IMR-90 (cell line): Measurements from ENCODE around the gene ANXA8. TPM values are rescaled to one million over a fixed set of nuclear protein-coding genes. Genes with fewer than 3 reads are reported as not detected.
"Not testable (repeated sequence)": the region's sequence is repeated elsewhere in the genome, so short reads cannot be mapped to it uniquely, and the experiment has no call there.

ENCODE experiments used
- ATAC-seq: fragments of 200-7000 bp; cut with Tn5 transposase; 2 replicates; pipeline ENCODE4 v1.9.1; 2020; ENCODE audit warnings: low read depth, mild to moderate bottlenecking, moderate library complexity
- BruUV-seq: library from RNA; stranded (reverse); fragments of 400-500 nt; replicated peaks from 2 replicates; lab custom pipeline; 2021; lab: Mats Ljungman, UMichigan
- CTCF ChIA-PET: fragments of 300-600 bp; formaldehyde crosslinking; extraction: SDS; loops from one replicate; lab custom pipeline; 2021; ENCODE audit warnings: antibody characterized with exemption; lab: Yijun Ruan, JAX
- POLR2A ChIA-PET: fragments of 300-600 bp; sonication (Branson Sonifier 250); formaldehyde crosslinking; loops from one replicate; lab custom pipeline; 2022; ENCODE audit warnings: antibody characterized with exemption; ENCODE audit not compliant: unreplicated experiment; lab: Charles Lee
- DNase-seq: peaks from one replicate; pipeline ENCODE4 v3.0.0; 2013
- H2AFZ ChIP-seq: replicated peaks from 2 replicates; pipeline ENCODE3; 2013; ENCODE audit warnings: low read length, mild to moderate bottlenecking; ENCODE audit not compliant: poor library complexity
- H2AK5ac ChIP-seq: 2 replicates; pipeline ENCODE4 v1.6.1; 2013; ENCODE audit warnings: low read depth, low read length, inconsistent platforms
- H2AK9ac ChIP-seq: replicated peaks from 2 replicates; pipeline ENCODE3; 2013; ENCODE audit warnings: mild to moderate bottlenecking, low read depth, low read length, moderate library complexity; ENCODE audit not compliant: poor library complexity
- H2BK120ac ChIP-seq: 2 replicates; pipeline ENCODE4 v1.6.1; 2013; ENCODE audit warnings: low read depth, low read length, inconsistent platforms
- H2BK15ac ChIP-seq: 3 replicates; pipeline ENCODE4 v1.6.1; 2013; ENCODE audit warnings: low read depth, low read length, inconsistent platforms
- H2BK20ac ChIP-seq: 2 replicates; pipeline ENCODE4 v1.6.1; 2013; ENCODE audit warnings: low read depth, mild to moderate bottlenecking, inconsistent platforms, low read length, moderate library complexity
- H2BK5ac ChIP-seq: 2 replicates; pipeline ENCODE4 v1.6.1; 2013; ENCODE audit warnings: mild to moderate bottlenecking, low read depth, low read length, inconsistent platforms; ENCODE audit not compliant: poor library complexity, severe bottlenecking
- H3K14ac ChIP-seq: replicated peaks from 2 replicates; pipeline ENCODE4 v1.6.1; 2013; ENCODE audit warnings: low read depth, low read length, inconsistent platforms
- H3K18ac ChIP-seq: 2 replicates; pipeline ENCODE4 v1.6.1; 2013; ENCODE audit warnings: low read depth, low read length, control low read depth
- H3K23ac ChIP-seq: 2 replicates; pipeline ENCODE4 v1.6.1; 2013; ENCODE audit warnings: low read depth, low read length, inconsistent platforms
- H3K27ac ChIP-seq: 2 replicates; pipeline ENCODE4 v1.5.1; 2013; ENCODE audit warnings: mild to moderate bottlenecking, control low read depth, low read length; ENCODE audit not compliant: insufficient read depth
- H3K27me3 ChIP-seq: 2 replicates; pipeline ENCODE4 v1.6.1; 2013; ENCODE audit warnings: low read length; ENCODE audit not compliant: control insufficient read depth, insufficient read depth
- H3K36me3 ChIP-seq: 2 replicates; pipeline ENCODE4 v1.6.1; 2013; ENCODE audit warnings: low read length, mixed read lengths; ENCODE audit not compliant: control insufficient read depth, insufficient read depth
- H3K4ac ChIP-seq: 2 replicates; pipeline ENCODE4 v1.6.1; 2013; ENCODE audit warnings: low read depth, low read length, inconsistent platforms
- H3K4me1 ChIP-seq: 2 replicates; pipeline ENCODE4 v1.6.1; 2013; ENCODE audit warnings: low read length, mixed read lengths; ENCODE audit not compliant: control insufficient read depth, insufficient read depth
- H3K4me2 ChIP-seq: 2 replicates; pipeline ENCODE4 v1.6.1; 2013; ENCODE audit warnings: low read depth, mild to moderate bottlenecking, control low read depth, low read length, moderate library complexity
- H3K4me3 ChIP-seq: 2 replicates; pipeline ENCODE4 v1.5.1; 2013; ENCODE audit warnings: low read depth, mild to moderate bottlenecking, control low read depth, low read length, moderate library complexity; ENCODE audit not compliant: insufficient read depth
- H3K56ac ChIP-seq: 2 replicates; pipeline ENCODE4 v1.6.1; 2013; ENCODE audit warnings: low read length, inconsistent platforms; ENCODE audit not compliant: insufficient read depth; ENCODE audit errors: extremely low read depth
- H3K79me1 ChIP-seq, 2 experiments: 2 replicates each; pipeline ENCODE4 v1.6.1; 2013; ENCODE audit warnings: low read length in 2 of 2, inconsistent platforms in 1 of 2, low read depth in 1 of 2
- H3K9ac ChIP-seq: 2 replicates; pipeline ENCODE4 v1.6.1; 2013; ENCODE audit warnings: low read depth, low read length, control low read depth
- H3K9me1 ChIP-seq: 2 replicates; pipeline ENCODE4 v1.6.1; 2013; ENCODE audit warnings: low read length, inconsistent platforms; ENCODE audit not compliant: insufficient read depth
- H3K9me3 ChIP-seq: 2 replicates; pipeline ENCODE4 v1.6.1; 2013; ENCODE audit warnings: low read length; ENCODE audit not compliant: control insufficient read depth, insufficient read depth
- H4K20me1 ChIP-seq: 2 replicates; pipeline ENCODE4 v1.6.1; 2013; ENCODE audit warnings: low read length, inconsistent platforms; ENCODE audit not compliant: insufficient read depth
- H4K5ac ChIP-seq: 2 replicates; pipeline ENCODE4 v1.6.1; 2013; ENCODE audit warnings: mild to moderate bottlenecking, low read depth, low read length, control low read depth
- H4K8ac ChIP-seq, 2 experiments: 2 replicates each; pipeline ENCODE4 v1.6.1; 2013; ENCODE audit warnings: low read depth in 2 of 2, low read length in 2 of 2, control low read depth in 1 of 2, inconsistent platforms in 1 of 2
- H4K91ac ChIP-seq: 2 replicates; pipeline ENCODE4 v1.6.1; 2013; ENCODE audit warnings: low read depth, low read length, inconsistent platforms; ENCODE audit not compliant: insufficient read depth
- WGBS, 2 experiments: methylation state at CpG; one replicate each; pipeline versions ENCODE4 v1.1.5 to v1.1.7; 2013; ENCODE audit warnings: missing lambda C conversion rate in 2 of 2; ENCODE audit not compliant: insufficient read length in 1 of 2; ENCODE audit errors: extremely low coverage in 2 of 2; 5-methylcytosine and 5-hydroxymethylcytosine counted together
- dilution Hi-C: fragments of 300-500 bp; cut with HindIII; formaldehyde crosslinking; loops from one replicate; pipeline ENCODE4 v1.14.3; 2018; ENCODE audit warnings: low sequenced_read_pairs; ENCODE audit not compliant: unreplicated experiment
- in situ Hi-C: fragments of 300-500 bp; cut with MboI; formaldehyde crosslinking; loops from 3 replicates; pipeline ENCODE4 v1.14.3; 2019; ENCODE audit warnings: low sequenced_read_pairs, inconsistent platforms, mixed read lengths
- intact Hi-C: fragments of 100-400 bp; cut with micrococcal nuclease; formaldehyde crosslinking; loops from 2 replicates; pipeline ENCODE4 v1.10.0; 2022
- polyA plus RNA-seq, 3 experiments: library from polyadenylated mRNA; depleted of rRNA; stranded (reverse); fragments of >200 nt; gene quantifications; 2 replicates each; pipeline ENCODE4 v1.2.3, GENCODE V29; 2012; ENCODE audit warnings: low replicate concordance in 1 of 3
- total RNA-seq: library from RNA; depleted of rRNA; stranded (reverse); fragments of >200 nt; gene quantifications from 2 replicates; pipeline ENCODE4 v1.2.3, GENCODE V29; 2012

The ANXA8 gene
- total and polyA plus RNA-seq, 2 of the 4 experiments (the other 2 are of a cell fraction) = 0.90 to 1.1 TPM

DNA sequence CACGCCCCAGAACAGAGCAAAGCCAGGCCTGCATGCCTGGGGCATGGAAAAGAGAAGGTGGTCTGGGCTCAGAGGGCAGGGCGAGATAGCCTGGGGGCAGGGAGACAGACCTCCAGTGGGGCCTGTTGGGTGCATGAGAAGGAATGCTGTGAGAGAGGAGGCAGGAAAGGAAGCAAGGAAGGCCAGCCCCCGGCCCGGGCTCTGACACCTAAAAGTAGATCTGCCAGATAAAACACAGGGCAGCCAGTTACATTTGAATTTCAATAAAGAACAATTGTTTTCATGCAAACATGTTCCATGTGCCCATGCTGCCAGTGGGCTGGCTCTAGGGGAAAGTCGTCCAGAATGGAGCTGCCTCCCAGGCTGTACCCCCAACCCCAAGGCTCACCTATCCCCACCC lies 5.8 kb downstream of the ANXA8 start:
- H3K56ac ChIP-seq, H3K4me1 ChIP-seq, CTCF ChIA-PET, ATAC-seq, H3K9me3 ChIP-seq, H4K5ac ChIP-seq, H2BK120ac ChIP-seq, POLR2A ChIA-PET, H3K23ac ChIP-seq, H3K14ac ChIP-seq, H3K18ac ChIP-seq, H3K4me3 ChIP-seq, dilution Hi-C loops, H3K27me3 ChIP-seq, H2BK15ac ChIP-seq, intact Hi-C loops, H4K20me1 ChIP-seq, H2BK20ac ChIP-seq, H3K4ac ChIP-seq, H3K27ac ChIP-seq, H3K79me1 ChIP-seq, H3K36me3 ChIP-seq, H3K9ac ChIP-seq, BruUV-seq, H2BK5ac ChIP-seq, H2AK9ac ChIP-seq, H4K8ac ChIP-seq, in situ Hi-C loops, H4K91ac ChIP-seq, H3K4me2 ChIP-seq, H3K9me1 ChIP-seq, DNase-seq, H2AK5ac ChIP-seq, H2AFZ ChIP-seq: not testable (repeated sequence)
- no CpG with 5 or more reads among the region's 5 CpGs for WGBS, 2 experiments

DNA sequence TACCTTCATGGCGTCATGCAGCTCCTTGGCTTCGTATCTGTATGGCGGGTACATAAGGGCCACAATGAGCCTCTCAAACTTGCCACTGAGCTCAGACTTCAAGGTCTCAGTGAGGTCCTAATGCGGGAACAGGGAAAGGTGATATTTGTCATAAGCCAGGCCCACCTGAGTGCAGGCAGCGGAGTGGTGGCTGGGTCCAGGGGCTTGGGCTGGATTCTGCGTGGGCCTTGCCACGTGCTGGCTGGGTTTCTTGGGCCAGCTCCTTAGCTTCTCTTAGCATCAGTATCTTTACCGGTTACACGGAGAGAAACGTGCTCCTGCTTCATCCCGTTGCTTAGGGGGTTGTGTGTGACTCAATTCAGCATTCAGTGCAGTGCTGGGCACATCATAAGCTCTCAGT lies 6.8 kb downstream of the ANXA8 start:
- H4K8ac ChIP-seq, in situ Hi-C loops, H4K91ac ChIP-seq, H3K36me3 ChIP-seq, H3K27me3 ChIP-seq, H3K23ac ChIP-seq, H2BK5ac ChIP-seq, H3K9ac ChIP-seq, H4K20me1 ChIP-seq, H4K5ac ChIP-seq, ATAC-seq, H3K9me3 ChIP-seq, H3K4ac ChIP-seq, H2BK15ac ChIP-seq, BruUV-seq, H2BK120ac ChIP-seq, H3K14ac ChIP-seq, H3K27ac ChIP-seq, H3K56ac ChIP-seq, DNase-seq, dilution Hi-C loops, H3K18ac ChIP-seq, H3K4me2 ChIP-seq, H2BK20ac ChIP-seq, H3K79me1 ChIP-seq, H2AK9ac ChIP-seq, H3K4me3 ChIP-seq, H3K9me1 ChIP-seq, intact Hi-C loops, H2AK5ac ChIP-seq, H2AFZ ChIP-seq, H3K4me1 ChIP-seq, POLR2A ChIA-PET, CTCF ChIA-PET: not testable (repeated sequence)
- no CpG with 5 or more reads among the region's 11 CpGs for WGBS, 2 experiments
